ENCODE measurements around the gene FNDC5.
A peak's percentile ranks its signal among the peaks of the same experiment; 100 is the strongest.

The FNDC5 gene

DNA sequence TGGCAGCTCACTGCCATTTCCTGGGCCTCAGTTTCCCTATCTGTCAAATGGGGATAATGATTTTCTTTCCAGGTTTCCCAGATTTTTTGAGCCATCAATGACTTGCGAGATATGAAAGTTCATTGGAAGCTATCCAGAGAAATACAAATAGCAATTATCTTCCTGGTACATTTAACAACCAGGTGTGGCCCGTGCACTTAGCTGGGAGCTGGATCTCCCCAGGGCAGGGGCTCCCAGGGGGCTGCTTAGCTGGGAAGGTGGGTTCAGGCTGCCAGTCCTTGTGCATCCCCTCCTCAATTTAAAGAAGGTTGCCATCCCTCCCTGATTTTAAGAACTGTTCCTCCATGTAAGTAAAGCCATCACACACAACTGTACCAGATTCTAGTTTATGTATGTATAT, 34.1 kb upstream of the FNDC5 start:
- Histone ChIP-seq H3K4me1 (ENCODE audit: control insufficient read depth in 1 of 2, insufficient read depth in 2 of 2, low read length in 2 of 2) (peaks cover 28 to 33% of the 10 kb centered on the region in 2 donors), H3K4me3 (ENCODE audit: low read depth in 1 of 2, low read length in 2 of 2) (peak overlapping the region in 1 of 2 donors; percentile 49), H3K27ac (ENCODE audit: low read depth, low read length) (peak overlapping the region; percentile 64), H3K27me3 (ENCODE audit: control insufficient read depth in 1 of 2, insufficient read depth in 2 of 2, low read length in 2 of 2) (no peaks in the 10 kb centered on the region), H3K9ac (ENCODE audit: low read depth in 1 of 2, low read length in 2 of 2) (peak overlapping the region; percentile 34 to 39), H3K36me3 (ENCODE audit: control insufficient read depth in 1 of 2, insufficient read depth in 2 of 2, low read length in 2 of 2) (no peaks in the 10 kb centered on the region), H3K9me3 (ENCODE audit: control insufficient read depth in 1 of 2, low read length in 2 of 2) (no peaks in the 10 kb centered on the region)

DNA sequence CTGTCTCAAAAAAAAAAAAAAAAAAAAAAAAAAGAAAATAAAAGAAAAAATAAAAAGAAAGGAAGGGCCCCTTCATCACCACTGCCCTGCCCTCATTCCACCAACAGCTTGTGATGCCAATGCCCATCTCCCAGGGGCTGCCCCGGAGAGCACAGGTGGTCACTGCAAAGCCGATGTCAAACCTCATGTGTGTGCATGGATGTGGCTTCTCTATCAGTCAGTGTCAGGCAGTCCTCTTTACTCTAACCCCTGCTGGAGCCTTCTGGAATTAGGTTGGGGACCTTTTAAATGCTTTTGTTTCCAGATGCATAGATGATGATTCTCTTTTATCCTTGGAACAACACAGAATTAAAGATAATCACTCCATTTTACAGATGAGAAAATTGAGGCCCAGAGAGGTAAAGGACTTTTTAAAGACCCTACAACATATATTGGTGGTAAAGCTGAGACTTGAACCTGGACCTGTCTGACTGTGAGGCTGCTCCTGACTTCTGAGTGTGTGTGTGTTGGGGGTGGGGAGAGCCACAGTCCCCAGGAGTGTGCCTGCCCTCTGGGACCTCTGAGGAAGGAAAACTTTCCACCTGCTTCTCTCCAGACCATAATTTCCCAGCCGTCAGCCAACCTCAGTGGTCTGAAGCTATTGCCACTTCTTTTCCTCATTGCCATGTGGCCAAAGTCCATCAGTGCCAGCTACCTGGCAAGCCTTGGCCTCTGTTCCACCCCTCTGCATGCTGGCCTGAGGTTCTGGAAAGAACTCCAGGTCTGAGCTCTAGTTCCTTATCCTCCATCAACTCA, 33.5 kb upstream of the FNDC5 start:
- Histone ChIP-seq H3K4me3 (ENCODE audit: low read depth in 1 of 2, low read length in 2 of 2) (peak overlapping the region in 1 of 2 donors; percentile 49), H3K9me3 (ENCODE audit: control insufficient read depth in 1 of 2, low read length in 2 of 2) (no peaks in the 10 kb centered on the region), H3K9ac (ENCODE audit: low read depth in 1 of 2, low read length in 2 of 2) (peak overlapping the region; percentile 4 to 39), H3K36me3 (ENCODE audit: control insufficient read depth in 1 of 2, insufficient read depth in 2 of 2, low read length in 2 of 2) (no peaks in the 10 kb centered on the region), H3K27ac (ENCODE audit: low read depth, low read length) (peak overlapping the region; percentile 64), H3K27me3 (ENCODE audit: control insufficient read depth in 1 of 2, insufficient read depth in 2 of 2, low read length in 2 of 2) (no peaks in the 10 kb centered on the region), H3K4me1 (ENCODE audit: control insufficient read depth in 1 of 2, insufficient read depth in 2 of 2, low read length in 2 of 2) (peaks cover 28 to 33% of the 10 kb centered on the region in 2 donors)

DNA sequence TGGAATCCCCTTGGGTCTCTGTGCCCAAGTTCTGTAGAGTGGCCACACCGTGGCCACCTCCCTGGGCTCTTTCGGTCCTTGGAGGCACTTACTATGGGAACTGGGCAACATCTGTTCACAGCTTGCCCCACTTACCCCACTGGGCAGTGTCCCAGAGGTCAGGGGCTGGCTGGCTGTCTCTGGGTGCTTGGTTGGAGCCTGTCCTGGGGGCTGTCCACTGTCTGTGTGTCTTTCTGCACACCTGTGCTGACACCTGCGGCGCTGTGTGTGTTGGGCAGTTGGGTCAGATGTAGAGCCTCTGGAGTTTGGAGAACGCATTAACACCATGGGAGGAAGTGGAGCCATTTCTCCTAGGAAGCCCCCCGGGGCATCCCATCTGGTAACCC, 31.8 kb upstream of the FNDC5 start:
- no peaks in the 10 kb centered on the region for H3K9me3 ChIP-seq (ENCODE audit: control insufficient read depth in 1 of 2, low read length in 2 of 2)
- no peaks in the 10 kb centered on the region for H3K27me3 ChIP-seq (ENCODE audit: control insufficient read depth in 1 of 2, insufficient read depth in 2 of 2, low read length in 2 of 2)
- peak overlapping the region in 1 of 2 donors; percentile 6 for H3K9ac ChIP-seq (ENCODE audit: low read depth in 1 of 2, low read length in 2 of 2)
- peaks cover 11 to 14% of the 10 kb centered on the region in 2 donors for H3K36me3 ChIP-seq (ENCODE audit: control insufficient read depth in 1 of 2, insufficient read depth in 2 of 2, low read length in 2 of 2)
- H3K4me3 ChIP-seq (ENCODE audit: low read depth in 1 of 2, low read length in 2 of 2) = no peak overlapping the region
- H3K4me1 ChIP-seq (ENCODE audit: control insufficient read depth in 1 of 2, insufficient read depth in 2 of 2, low read length in 2 of 2) = peaks cover 23 to 29% of the 10 kb centered on the region in 2 donors
- no peak overlapping the region for H3K27ac ChIP-seq (ENCODE audit: low read depth, low read length)

DNA sequence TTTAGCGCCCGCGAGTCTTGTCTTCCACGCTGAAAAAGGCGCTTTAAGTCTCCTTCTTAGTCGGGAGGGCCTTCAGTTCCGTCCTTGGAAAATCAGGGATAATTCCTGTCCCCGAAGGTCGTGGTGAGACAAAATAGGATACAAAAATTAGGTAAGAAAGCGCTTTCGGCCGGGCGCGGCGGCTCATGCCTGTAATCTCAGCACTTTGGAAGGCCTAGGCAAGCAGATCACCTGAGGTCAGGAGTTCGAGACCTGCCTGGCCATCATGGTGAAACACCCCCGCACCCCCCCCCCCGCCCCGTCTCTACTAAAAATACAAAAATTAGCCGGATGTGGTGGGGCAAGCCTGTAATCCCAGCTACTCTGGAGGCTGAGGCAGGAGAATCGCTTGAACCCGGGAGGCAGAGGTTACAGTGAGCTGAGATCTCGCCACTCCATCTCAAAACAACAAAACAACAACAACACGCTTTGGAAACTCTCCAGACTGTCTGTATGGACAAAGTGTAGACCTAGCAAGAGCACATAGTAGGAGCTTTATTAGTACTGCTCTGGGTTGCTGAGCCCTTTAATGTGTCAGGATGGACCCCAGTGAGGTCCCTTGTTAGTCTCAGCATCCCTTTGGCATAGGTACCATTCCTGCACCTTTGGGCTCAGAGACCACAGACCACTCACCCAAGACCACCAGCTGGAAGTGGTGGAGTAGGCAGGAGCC, 31.3 kb upstream of the FNDC5 start:
- no peaks in the 10 kb centered on the region for H3K27me3 ChIP-seq (ENCODE audit: control insufficient read depth in 1 of 2, insufficient read depth in 2 of 2, low read length in 2 of 2)
- peak overlapping the region; percentile 75 to 86 for H3K4me3 ChIP-seq (ENCODE audit: low read depth in 1 of 2, low read length in 2 of 2)
- peak overlapping the region; percentile 75 for H3K27ac ChIP-seq (ENCODE audit: low read depth, low read length)

DNA sequence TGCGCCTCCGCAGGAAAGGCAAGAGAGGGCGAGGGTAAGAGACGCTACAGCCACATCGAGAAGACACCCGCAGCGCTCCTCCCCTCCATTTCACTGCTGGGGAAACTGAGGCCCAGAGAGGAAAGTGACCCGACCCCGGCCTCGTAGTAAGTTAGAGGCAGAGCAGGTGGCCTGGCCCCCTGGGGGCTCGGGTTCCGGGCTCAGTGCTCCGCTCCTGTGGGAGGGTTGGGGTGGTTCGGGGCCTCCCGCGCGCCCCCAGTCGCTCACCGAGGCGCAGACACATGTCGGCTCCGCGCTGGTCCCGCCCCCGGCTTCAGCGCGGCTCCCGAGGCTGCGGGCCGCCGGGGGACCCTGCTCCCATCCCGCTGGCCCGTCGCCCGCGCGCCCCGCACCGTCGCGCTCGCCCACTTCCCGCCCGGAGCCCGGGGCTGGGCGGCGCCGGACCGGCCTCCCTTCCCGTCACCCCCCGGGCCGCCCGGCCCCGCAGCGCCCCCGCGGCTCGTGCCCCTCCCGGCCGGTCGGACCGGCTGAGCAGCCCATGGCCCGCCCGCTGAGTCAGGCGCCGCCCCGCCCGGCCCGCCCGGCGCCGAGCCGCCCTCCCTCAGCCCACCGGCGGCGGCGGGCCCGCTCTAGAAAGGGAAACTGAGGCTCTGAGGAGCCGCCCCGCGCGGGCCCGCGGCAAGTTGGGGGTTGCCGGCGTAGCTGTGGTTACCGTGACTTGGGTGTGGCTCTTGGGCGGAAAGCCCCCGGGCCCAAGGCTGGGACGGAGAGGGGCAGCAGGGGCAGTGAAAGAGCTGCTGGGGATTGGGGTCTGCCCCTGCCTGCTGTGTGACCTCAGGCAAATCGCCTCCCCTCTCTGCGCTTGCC, 30.5 kb upstream of the FNDC5 start, which contains the start of gene TMEM54:
Gene TMEM54, minus strand, starts transcription at position 434 of the 867 bp plus-strand sequence. Its CDS starts 151 bp downstream, at position 283.
- H3K4me3 ChIP-seq (ENCODE audit: low read depth in 1 of 2, low read length in 2 of 2) = peak within 1 kb of the TSS; percentile 84 to 86
- H3K27ac ChIP-seq (ENCODE audit: low read depth, low read length) = peak within 1 kb of the TSS; percentile 75
- H3K36me3 ChIP-seq (ENCODE audit: control insufficient read depth in 1 of 2, insufficient read depth in 2 of 2, low read length in 2 of 2) = peaks cover 11 to 24% of the 10 kb centered on the region in 2 donors
- no peaks in the 10 kb centered on the region for H3K9me3 ChIP-seq (ENCODE audit: control insufficient read depth in 1 of 2, low read length in 2 of 2)
- peaks cover 13 to 27% of the 10 kb centered on the region in 2 donors for H3K4me1 ChIP-seq (ENCODE audit: control insufficient read depth in 1 of 2, insufficient read depth in 2 of 2, low read length in 2 of 2)
- peak within 1 kb of the TSS; percentile 90 to 95 for H3K9ac ChIP-seq (ENCODE audit: low read depth in 1 of 2, low read length in 2 of 2)
- no peaks in the 10 kb centered on the region for H3K27me3 ChIP-seq (ENCODE audit: control insufficient read depth in 1 of 2, insufficient read depth in 2 of 2, low read length in 2 of 2)

More for the DNA sequence above, 31.3 kb upstream of the FNDC5 start:
- Histone ChIP-seq H3K36me3 (ENCODE audit: control insufficient read depth in 1 of 2, insufficient read depth in 2 of 2, low read length in 2 of 2) (peaks cover 11 to 16% of the 10 kb centered on the region in 2 donors), H3K9me3 (ENCODE audit: control insufficient read depth in 1 of 2, low read length in 2 of 2) (no peaks in the 10 kb centered on the region), H3K9ac (ENCODE audit: low read depth in 1 of 2, low read length in 2 of 2) (peak overlapping the region; percentile 90), H3K4me1 (ENCODE audit: control insufficient read depth in 1 of 2, insufficient read depth in 2 of 2, low read length in 2 of 2) (peaks cover 20 to 27% of the 10 kb centered on the region in 2 donors)

DNA sequence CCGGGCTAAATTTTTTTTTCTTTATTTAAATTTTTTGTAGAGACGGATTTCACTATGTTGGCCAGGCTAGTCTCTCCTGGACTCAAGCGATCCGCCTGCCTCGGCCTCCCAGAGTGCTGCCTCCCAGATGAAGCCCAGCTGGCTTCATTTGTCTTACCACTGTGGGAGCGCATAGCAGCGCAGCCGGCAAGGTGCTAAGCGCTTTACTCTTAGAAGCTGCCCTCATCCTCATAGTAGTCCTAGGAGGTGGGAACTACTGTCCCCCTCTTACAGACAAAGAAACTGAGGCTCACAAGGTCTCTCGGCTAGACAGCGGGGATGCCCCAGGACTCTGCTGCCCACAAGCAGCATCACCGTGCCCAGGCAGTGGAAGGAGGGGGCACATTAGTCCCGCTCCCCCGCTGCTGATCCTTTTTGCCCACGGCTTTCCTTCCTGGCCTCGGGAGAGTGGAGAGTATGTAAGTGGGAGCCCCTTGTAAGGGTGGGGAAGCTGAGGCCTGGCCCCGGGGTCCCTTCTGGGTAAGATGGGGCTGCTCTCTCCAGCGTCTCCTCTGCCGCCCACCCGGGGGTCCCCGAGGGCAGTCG, 29.8 kb upstream of the FNDC5 start:
- Histone ChIP-seq H3K9me3 (ENCODE audit: control insufficient read depth in 1 of 2, low read length in 2 of 2) (no peaks in the 10 kb centered on the region), H3K4me1 (ENCODE audit: control insufficient read depth in 1 of 2, insufficient read depth in 2 of 2, low read length in 2 of 2) (peaks cover 9 to 22% of the 10 kb centered on the region in 2 donors), H3K4me3 (ENCODE audit: low read depth in 1 of 2, low read length in 2 of 2) (peak overlapping the region; percentile 84 to 85), H3K9ac (ENCODE audit: low read depth in 1 of 2, low read length in 2 of 2) (peak overlapping the region; percentile 90 to 95), H3K27ac (ENCODE audit: low read depth, low read length) (peak overlapping the region; percentile 30), H3K36me3 (ENCODE audit: control insufficient read depth in 1 of 2, insufficient read depth in 2 of 2, low read length in 2 of 2) (peaks cover 11 to 30% of the 10 kb centered on the region in 2 donors), H3K27me3 (ENCODE audit: control insufficient read depth in 1 of 2, insufficient read depth in 2 of 2, low read length in 2 of 2) (no peaks in the 10 kb centered on the region)

DNA sequence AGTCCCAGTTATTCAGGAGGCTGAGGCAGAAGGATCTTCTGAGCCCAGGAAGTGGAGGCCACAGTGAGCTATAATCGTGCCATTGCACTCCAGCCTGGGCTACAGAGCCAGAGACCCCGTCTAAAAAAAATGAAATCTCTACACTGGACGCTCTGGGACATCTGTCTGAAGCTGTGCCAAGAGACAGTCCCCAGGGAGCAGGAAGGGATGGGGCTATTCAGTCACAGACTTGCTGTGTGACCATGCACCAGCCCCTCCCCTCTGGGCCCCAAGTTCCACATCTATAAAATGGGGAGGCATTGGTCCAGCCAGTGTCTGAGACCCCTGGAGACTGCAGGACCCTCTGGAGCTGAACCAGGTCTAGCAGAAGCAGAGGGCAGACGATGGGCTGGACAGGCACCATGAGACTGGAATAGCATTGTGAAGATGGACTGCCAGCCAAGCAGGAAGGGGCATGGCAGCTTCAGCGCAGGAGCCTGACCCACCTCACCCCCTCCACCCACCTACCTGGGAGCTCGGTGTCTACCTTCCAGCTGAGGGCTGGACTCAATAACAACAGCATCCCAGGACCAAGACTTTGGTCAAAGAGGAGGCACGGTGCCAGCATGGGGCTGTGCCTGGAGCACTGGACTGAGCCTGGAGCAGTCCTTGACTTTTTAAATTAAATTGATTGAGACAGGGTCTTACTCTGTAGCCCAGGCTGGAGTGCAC, 29.0 kb upstream of the FNDC5 start:
- no peaks in the 10 kb centered on the region for H3K27me3 ChIP-seq (ENCODE audit: control insufficient read depth in 1 of 2, insufficient read depth in 2 of 2, low read length in 2 of 2)
- no peak overlapping the region for H3K27ac ChIP-seq (ENCODE audit: low read depth, low read length)
- peaks cover 3 to 20% of the 10 kb centered on the region in 2 donors for H3K4me1 ChIP-seq (ENCODE audit: control insufficient read depth in 1 of 2, insufficient read depth in 2 of 2, low read length in 2 of 2)
- H3K36me3 ChIP-seq (ENCODE audit: control insufficient read depth in 1 of 2, insufficient read depth in 2 of 2, low read length in 2 of 2) = peaks cover 11 to 36% of the 10 kb centered on the region in 2 donors
- no peaks in the 10 kb centered on the region for H3K9me3 ChIP-seq (ENCODE audit: control insufficient read depth in 1 of 2, low read length in 2 of 2)
- H3K4me3 ChIP-seq (ENCODE audit: low read depth in 1 of 2, low read length in 2 of 2) = peak overlapping the region; percentile 84 to 85
- peak overlapping the region in 1 of 2 donors; percentile 90 for H3K9ac ChIP-seq (ENCODE audit: low read depth in 1 of 2, low read length in 2 of 2)

DNA sequence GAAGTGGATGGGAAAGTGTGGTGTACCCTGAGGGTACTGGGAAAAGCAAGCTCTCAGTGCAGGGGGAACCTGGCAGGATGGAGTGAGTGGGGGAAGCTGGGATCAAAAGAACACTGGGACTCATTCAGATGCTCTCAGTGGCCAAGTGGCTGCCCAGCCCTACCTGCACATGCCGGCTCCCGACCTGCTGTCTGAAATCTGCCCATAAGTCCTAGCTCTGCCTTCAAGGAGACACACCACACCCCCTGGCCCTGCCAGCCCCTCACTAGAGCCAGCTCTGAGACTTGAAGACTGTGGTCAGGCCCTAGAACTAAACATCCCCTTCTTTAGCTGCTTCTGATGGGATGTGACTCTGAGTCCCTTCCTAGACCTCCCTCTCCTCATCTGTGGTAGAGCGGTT, 28.2 kb upstream of the FNDC5 start:
- Histone ChIP-seq H3K4me1 (ENCODE audit: control insufficient read depth in 1 of 2, insufficient read depth in 2 of 2, low read length in 2 of 2) (peaks cover 0 to 16% of the 10 kb centered on the region in 2 donors), H3K27me3 (ENCODE audit: control insufficient read depth in 1 of 2, insufficient read depth in 2 of 2, low read length in 2 of 2) (no peaks in the 10 kb centered on the region), H3K4me3 (ENCODE audit: low read depth in 1 of 2, low read length in 2 of 2) (no peak overlapping the region), H3K9ac (ENCODE audit: low read depth in 1 of 2, low read length in 2 of 2) (no peak overlapping the region), H3K9me3 (ENCODE audit: control insufficient read depth in 1 of 2, low read length in 2 of 2) (no peaks in the 10 kb centered on the region), H3K27ac (ENCODE audit: low read depth, low read length) (no peak overlapping the region), H3K36me3 (ENCODE audit: control insufficient read depth in 1 of 2, insufficient read depth in 2 of 2, low read length in 2 of 2) (peaks cover 11 to 36% of the 10 kb centered on the region in 2 donors)

DNA sequence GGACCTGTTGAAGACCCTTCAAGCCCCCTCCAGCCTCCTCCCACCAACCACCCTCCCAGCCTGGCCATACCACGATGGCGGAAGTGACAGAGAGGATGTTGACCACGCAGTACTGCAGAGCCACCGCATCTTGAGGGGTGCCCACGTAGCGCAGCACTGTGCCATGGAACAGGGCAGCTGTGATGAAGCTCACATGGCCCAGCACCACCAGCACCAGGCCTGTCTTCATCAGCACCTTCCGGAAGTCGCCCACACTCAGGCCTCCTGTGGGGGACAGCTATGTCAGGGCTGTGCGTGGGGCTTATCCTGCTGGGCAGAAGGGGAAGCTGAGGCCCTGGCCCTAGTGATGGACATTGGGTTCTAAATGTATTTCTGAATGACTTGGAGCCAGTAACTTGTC, 27.3 kb upstream of the FNDC5 start:
- no peak overlapping the region for H3K9ac ChIP-seq (ENCODE audit: low read depth in 1 of 2, low read length in 2 of 2)
- no peaks in the 10 kb centered on the region for H3K9me3 ChIP-seq (ENCODE audit: control insufficient read depth in 1 of 2, low read length in 2 of 2)
- H3K27ac ChIP-seq (ENCODE audit: low read depth, low read length) = no peak overlapping the region
- no peak overlapping the region for H3K4me3 ChIP-seq (ENCODE audit: low read depth in 1 of 2, low read length in 2 of 2)
- peaks cover 11 to 36% of the 10 kb centered on the region in 2 donors for H3K36me3 ChIP-seq (ENCODE audit: control insufficient read depth in 1 of 2, insufficient read depth in 2 of 2, low read length in 2 of 2)
- peaks cover 5 to 11% of the 10 kb centered on the region in 2 donors for H3K4me1 ChIP-seq (ENCODE audit: control insufficient read depth in 1 of 2, insufficient read depth in 2 of 2, low read length in 2 of 2)
- no peaks in the 10 kb centered on the region for H3K27me3 ChIP-seq (ENCODE audit: control insufficient read depth in 1 of 2, insufficient read depth in 2 of 2, low read length in 2 of 2)

Measured in duodenal mucosa (tissue), 2 donors.